HS-27A (cell line): ENCODE measurements around the gene NADSYN1.
A peak's percentile ranks its signal among the peaks of the same experiment; 100 is the strongest.
"Not testable (repeated sequence)": the region's sequence is repeated elsewhere in the genome, so short reads cannot be mapped to it uniquely, and the experiment has no call there.

Experiments used
- DNase-seq: peaks from one replicate; pipeline ENCODE4 v3.0.0-alpha.2; 2012; ENCODE audit warnings: low read depth, missing footprints

NADSYN1 gene

DNA sequence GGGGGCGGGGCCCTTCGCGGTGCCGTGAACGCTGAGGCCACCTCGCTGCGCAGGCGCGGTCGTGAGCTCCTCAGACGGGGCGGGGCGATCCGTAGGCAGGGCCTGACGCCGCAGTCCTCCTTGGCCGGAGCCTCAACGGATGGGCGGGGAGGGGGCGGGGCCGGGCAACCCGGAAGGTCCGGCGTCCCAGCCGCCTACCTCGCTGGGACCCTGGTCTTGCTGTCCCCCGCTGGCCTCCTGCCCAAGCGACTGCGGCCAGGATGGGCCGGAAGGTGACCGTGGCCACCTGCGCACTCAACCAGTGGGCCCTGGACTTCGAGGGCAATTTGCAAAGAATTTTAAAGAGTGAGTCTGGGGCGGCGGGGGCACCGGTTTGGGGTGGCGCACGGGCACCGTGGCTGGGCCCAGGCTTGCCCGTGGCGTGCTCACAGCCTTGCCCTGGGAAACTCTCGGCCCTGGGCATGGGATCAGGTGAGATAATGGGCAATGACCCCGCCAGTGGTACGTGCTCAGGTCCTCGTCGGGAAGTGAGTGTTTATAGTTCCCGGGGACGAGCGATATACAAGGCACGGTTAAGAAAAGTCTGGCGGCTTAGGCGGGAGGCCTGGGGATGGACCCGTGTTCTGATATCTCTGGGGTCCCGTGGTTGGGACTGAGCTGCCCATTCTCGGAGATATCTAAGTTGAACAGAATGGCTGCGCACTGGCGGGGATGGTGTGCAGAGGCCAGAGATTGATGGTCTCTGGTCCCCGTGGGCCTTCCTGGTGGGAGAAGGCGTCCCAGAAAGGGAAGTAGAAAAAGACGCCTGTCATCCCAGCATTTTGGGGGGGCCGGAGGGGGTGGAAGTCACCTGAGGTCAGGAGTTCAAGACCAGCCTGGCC, at the start of gene NADSYN1:
NADSYN1 (plus strand) TSS at position 167 of the 881 bp plus-strand sequence; CDS start at position 261, 94 bp downstream.
- peak; percentile 79 for DNase-seq

DNA sequence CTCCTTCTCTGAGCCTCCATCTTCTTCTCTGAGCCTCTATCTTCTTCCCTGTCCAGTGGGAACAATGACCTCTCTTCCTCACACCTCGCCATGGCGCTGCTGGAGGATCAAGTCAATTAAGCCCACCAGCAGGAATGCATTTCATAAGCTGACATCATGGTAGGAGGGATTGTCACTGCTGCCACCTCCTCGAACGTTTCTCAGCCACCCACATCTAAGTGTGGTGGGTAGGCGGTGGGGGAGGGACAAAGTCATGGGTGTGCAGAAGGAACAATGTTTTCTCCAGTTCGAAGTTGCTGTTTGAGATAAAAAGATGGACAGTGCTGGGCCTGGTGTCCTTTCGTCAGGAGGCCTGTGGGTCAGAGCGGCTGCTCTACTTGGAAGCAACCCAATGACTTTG, 48.8 kb upstream of the NADSYN1 start:
- no peak for DNase-seq

DNA sequence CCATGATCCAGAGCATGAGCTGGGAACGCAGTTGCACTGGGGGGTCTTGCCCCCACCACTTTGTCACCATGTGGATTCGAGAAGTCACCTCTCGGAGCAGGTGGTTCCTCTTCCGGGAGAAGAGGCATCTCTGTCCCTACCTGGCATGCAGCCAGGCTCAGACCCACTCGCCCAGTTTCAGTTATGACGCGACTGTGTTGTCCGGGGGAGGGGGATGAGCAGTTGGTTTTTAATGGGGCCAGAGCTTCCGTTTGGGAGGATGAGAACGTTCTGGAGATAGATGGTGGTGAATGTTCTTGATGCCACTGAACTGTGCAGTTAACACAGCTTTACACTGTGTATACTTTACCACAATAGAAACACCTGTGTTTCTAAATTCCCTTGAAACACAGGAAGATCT, 46.3 kb upstream of the NADSYN1 start:
- no peak for DNase-seq

DNA sequence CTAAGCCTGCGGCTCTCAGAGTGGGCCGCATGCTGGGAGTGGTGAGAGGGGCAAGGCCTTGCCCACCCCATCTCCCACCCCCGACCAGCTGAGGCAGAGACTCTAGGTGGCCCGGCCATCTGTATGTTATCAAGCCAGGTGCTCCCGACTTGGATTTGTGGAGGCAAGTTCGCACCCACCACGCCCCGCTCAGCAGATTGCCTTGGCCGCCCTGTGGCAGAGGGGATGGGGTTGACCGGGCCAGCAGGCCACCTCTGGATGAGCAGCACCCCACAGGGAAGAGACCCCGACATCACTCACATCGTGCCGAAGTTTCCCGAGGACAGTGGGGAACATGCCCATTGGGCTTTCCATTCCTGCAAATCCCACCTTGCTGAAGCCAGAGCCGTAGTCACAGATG, 45.6 kb upstream of the NADSYN1 start:
- no peak for DNase-seq

DNA sequence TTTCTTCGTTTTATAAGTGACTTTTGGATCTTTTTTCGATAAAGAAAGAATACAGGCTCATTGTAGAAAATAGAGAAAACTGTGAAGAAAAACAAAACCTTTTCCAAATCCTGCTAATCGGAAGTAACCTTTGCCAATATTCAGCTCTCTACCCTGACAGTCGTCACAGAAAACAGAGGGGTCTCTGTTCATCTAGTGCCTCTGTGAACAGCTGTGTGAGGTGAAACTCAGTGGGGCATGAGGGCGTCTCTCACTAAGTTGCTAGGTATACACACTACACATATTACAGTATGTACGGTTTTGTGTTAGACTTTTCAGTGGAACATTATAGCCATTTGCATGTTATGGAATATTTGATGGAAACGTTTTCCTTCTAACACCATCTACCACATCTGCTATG, 44.2 kb upstream of the NADSYN1 start:
- no peak for DNase-seq

DNA sequence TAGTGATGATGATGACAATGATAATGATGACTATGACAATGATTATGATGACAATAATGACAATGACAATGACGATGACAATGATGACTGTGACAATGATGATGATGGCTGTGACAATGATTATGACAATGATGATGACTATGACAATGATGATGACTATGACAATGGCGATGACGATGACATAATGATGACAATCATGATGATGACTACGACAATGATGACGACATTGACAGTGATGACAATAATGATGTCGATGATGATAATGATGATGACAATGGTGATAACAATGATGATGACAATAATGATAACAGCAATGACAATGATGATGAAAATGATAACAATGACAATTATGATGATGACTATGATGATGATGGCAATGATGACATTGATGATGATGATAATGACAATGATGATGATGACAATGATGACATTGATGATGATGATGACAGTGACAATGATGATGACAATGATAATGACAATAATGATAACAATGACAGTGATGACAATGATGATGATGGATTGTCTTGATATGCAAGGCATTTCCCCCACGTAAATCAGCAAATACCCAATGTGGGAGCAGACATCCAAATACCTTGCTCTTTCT, 42.5 kb upstream of the NADSYN1 start:
- DNase-seq, result no peak

DNA sequence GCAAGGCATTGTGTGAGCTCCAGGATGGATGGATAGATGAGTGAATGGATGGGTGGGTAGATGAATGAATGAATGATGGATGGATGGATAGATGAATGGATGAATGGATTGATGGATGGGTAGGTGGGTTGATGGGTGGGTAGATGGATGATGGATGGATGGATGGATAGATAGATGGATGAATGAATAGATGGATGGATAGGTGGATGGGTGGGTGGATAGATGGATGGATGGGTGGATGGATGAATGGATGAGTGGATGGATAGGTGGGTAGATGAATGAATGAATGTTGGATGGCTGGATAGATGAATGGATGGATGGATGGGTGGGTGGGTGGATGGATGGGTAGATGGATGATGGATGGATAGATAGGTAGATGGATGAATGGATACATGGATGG, 38.4 kb upstream of the NADSYN1 start:
- DNase-seq, result no peak

DNA sequence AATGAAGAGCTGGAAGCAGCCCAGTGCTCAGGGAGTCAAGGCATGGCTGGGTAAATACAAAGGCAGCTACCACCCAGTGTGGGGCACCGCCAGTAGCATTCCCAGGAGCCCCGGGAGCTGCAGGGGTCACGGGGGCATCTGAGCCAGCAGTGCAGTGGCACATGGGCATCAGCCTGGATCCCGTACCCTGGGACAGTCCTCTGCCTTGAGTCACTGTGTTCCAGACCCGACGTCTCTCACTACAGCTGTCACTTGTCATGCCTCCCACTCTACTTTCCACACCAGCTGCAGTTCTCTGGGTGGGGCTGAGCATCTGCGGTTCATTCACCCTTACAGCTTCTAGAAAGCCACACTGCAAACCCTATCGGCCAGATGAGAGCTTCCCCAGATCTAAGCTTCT, 34.4 kb upstream of the NADSYN1 start:
- no peak for DNase-seq

DNA sequence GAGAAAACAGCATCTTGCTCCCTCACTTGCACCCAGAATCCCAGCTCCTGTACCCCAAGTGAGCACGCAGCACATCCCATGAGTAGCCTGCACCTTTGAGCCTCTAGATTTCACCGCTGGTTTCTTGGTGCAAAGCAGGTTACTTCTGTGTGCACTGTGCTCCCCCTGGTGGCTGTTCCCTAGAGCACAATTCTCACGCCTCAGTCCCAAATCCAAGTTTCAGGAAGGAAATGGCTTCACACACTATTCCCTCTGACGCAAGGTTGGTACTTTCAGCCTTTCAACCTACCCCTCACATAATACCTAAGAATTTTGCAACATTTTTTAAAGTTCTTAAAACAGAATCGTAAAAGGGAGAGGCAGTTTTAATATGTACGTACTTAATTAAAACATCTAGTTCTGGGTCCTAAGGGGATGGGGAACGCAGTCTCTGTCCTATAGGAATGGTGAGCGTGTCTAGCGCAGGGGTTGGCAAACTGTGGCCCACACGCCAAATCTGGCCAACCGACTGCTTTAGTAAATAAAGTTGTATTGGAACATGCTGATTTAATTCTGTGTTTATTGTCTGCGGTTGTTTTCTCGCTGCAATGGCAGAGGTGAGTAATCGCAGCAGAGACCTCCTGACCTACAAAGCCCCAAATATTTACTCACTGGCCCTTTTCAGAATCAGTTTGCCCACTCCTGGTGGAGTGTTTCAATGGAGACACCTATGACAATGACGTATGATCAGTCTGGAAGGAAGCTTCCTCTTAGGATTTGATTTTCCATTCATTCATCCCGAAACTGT, 32.4 kb upstream of the NADSYN1 start:
- no peak for DNase-seq

DNA sequence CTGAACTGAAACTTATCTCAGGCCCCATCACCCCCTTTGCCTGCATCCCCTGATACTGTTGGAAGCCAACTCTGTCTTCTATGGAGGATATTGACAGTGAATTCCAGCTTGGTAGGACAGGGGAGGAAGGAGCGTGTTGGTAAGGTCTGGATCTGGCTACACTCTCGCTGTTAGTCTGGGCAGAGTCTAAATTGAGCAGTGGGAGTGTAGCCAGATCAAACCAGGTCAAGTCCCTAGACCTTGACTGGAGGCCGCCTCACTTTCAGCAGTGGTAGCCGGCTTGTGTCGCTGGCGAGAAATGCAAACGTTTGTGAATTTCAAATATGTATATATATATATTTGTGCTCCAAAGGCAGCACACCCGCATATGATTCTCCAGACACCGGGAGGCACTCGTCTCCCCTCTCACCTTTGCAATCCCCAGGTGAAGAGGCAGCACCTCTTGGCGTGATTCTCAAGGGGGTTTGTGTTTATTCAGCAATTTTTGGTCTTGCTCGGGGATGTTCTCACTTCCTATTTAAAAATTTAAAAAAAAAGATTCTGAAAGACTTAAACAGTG, 31.5 kb upstream of the NADSYN1 start:
- DNase-seq, result no peak

DNA sequence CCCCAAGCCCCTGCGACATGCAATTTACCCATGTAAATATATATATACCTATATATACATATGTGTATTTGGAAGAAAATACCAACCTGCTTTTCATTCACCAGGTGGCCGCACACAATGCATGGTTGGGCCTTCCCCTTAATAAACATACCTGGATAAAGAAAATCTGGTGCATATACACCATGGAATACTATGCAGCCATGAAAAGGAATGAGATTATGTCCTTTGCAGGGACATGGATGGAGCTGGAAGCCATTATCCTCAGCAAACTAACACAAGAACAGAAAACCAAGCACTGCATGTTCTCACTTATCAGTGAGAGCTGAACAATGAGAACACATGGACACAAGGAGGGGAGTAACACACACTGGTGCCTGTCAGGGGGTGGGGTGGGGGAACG, 30.7 kb upstream of the NADSYN1 start:
- DNase-seq, result not testable (repeated sequence)

DNA sequence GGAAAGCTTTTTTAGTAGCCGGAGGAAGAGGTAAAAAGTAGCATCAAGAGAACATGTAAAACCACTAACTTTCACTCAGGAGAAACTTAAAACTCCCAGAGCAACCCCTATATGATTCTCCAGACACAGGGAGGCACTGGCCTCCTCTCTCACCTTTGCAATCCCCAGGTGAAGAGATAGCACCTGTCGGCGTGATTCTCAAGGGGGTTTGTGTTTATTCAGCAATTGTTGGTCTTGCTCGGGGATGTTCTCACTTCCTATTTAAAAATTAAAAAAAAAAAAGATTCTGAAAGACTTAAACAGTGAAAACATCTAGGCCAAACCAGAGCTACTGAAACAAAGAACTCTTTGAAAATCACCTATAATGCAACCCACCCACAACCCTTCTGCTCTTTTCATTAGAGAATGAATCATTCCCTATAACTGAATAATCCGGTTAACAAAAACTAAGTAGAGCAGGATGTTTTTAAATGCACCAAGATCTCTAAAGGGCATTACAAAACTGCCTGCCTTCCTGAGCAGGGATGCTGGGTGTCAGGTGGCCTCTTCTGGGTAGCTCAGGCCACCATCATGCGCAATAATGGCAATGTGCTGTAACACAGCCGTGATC, 29.7 kb upstream of the NADSYN1 start:
- DNase-seq, result no peak

DNA sequence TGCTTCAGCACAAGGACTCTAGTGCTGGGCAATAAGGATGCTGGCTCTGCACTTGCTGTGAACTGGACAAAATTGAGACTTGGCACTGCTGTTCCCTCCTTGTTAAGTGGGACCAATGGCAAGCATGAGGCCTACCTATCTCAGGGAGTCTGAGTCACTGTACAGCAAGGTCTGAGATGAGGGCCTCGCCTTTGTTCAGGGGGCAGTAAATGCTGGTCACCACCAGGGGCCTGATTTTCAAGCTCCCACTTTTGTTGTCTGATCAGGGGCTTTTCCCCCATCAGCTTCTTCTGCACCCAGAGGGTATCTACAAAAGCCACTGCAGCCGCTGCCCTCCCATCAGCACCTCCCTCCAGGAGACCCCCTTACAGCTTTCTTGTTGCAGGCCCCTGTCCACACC, 27.6 kb upstream of the NADSYN1 start:
- DNase-seq, result no peak

DNA sequence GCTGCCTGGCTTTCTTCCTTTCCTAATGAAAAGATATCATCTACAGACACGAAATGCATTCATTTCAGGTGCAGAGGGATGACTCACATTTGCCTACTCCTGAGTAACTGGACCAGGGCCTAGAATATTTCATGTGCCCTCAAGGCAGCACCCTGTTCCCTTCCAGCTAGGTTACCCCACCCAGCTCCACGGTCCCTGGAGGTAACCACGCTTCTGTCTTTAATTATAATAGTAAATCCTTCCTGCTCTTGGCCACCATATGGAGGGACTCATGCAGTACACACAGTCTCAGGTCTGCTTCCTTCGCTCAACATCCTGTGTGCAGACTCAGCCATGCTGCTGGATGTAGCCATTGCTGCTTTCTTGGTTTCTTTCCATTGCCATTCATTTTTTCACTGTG, 27.1 kb upstream of the NADSYN1 start:
- no peak for DNase-seq

DNA sequence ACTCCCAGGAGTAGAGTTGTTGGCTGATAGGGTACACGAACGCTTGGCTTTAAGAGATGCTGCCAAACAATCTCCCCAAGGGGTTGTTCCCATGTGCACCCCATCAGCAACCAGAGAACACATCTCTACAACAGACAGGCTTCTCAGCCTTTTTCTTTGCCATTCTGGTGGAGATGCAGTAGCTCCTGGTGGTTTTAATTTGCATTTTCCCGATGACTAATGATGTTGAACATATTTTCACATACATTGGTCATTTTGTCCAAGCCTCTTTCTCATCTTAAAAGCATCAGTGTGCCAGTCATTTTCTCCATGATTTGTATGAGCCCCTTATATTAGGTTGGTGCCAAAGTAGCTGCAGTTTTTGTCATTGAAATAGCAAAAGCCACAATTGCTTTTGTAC, 26.6 kb upstream of the NADSYN1 start:
- DNase-seq, result no peak

DNA sequence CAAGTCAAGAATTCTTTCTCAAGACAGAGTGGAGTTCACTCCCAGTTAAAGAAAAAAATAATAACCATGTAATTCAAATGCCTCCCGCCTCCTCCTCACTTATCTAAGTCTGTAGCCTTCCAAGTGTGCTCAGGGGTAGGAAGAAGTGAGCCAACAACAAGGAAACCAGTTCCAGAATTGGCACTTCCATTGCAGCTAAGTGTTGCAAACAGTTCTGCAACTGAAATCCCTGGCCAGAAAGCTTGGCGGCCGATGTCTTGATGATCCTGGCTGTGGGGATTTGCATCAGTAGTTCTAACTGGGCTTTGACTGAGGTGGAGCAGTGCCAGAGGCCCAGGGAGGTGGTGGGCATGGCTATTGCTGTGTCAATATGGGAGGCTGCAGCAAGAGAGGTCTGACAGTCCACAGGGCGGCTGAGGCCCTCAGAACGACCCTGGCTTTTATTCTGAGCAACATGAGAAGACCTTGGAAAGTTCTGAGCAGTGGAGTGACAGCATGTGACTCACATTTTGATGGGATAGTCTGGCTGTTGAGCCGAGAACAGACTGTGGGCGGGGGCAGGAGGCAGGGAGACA, 24.1 kb upstream of the NADSYN1 start:
- no peak for DNase-seq

DNA sequence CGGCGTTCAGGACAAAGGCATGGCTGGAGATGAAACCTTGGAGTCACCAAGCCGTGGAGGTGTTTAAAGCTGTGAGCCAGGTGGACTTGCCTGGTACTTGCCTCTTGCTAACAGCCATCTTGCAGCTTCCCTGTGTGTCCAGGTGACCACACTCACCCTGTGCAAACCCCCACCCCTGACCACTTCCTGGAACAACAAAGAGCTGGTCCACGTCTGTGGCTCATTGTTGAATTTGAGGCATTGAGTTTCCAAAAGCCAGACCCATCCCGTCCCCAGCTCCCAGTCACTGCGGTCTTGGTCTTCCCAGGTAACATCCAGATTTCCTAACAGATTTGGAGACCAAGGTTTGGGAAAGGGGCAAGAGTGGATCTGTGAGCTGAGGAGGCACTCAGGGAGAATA, 23.3 kb upstream of the NADSYN1 start:
- no peak for DNase-seq

DNA sequence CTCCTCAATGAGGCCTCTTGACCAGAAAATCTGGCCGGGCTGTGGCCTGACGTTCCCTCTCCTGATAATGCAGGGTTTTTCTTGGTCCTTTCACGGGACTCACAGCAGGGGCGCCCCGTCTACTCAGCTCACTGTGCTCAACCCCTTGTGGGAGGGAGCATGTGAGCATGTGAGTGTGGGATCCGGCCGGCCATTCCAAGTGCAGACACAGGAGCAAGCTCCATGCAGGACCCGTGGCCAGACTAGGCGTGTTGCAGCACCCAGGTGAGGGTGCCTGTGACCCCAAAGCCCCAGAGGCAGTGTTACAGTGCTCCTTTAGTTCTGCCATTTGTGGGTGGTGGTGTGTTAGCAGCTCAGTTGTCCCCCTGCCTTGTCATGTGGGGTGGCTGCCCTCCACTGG, 22.8 kb upstream of the NADSYN1 start:
- no peak for DNase-seq

DNA sequence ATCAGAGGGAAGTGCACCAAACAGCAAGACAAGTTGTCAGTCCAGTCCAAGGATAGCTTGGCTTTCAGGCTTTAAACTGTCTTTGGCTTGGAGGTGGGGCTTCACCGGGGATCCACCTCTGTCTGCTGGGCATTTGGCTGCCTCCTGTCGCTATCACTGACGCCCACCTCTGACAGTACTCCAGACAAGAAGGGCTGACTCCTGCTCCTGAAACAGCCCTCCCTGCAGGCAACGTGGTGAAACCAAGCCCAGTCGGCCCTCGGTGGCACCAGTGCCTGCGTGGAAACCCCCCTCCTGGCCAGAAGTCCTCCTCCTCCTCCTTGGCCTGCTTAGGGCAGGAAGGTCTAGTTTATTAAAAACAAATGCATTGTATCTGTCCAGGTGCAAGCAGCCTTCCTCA, 21.7 kb upstream of the NADSYN1 start:
- no peak for DNase-seq

DNA sequence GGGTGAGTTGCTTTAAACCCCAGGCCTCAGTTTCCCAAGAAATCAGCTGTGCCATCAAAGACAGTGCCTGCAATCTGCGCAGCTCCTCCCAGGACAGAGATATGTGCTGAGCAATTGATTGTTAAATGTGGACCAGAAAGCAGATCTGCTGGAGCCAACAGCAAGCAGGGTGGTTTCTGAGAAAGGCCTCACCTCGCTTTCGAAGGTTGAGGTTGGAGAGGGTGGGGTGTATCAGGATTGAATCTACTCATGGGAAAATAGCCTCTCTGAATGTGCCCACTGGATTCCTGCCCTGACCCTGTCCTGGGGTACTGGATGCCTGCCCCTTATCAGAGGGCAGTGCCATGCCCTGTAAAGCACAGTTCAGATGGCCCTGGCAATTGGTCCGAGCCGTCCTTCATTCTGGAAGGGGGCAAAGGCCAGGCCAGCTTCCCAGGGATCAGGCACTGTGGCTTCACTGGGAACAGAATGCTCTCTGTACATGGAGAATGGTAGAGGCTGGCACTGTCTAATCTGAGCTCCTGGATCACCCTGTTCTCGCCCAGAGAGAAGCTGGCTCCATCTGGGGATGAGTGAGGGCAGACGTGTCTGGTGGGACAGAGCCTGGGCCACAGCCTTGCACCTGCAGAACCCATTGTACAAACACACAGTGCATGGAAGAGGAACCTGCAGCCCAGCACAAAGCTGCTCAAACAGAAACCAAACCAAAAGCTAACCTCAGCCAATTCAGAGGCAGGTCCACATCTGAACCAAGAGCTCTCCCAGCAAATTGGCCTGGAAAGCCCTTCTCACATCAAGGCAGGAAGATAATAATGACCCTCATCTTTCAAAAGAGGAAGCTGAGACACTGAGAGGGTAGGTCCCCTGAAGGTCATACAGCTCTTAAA, 20.0 kb upstream of the NADSYN1 start:
- no peak for DNase-seq
